H1 (cell line): ENCODE measurements around the gene DNTTIP2.

Experiments
- BACH1 ChIP-seq: IDR thresholded peaks from 2 replicates; pipeline ENCODE4 v1.6.1; 2012; ENCODE audit warnings: low read length, improper control_type of control experiment
- CBX5 ChIP-seq: fragments of 300-800, 300-1000 bp; sonication (generic); IDR thresholded peaks from 2 replicates; pipeline ENCODE4 v1.7.1; 2016; ENCODE audit warnings: antibody characterized with exemption, low read length, low read depth
- CHD2 ChIP-seq: IDR thresholded peaks from 2 replicates; pipeline ENCODE4 v1.6.1; 2012; ENCODE audit warnings: low read length, improper control_type of control experiment
- EZH2 ChIP-seq: fragments of 200-600 bp; sonication (generic); IDR thresholded peaks from 2 replicates; pipeline ENCODE4 v1.7.1; 2012; ENCODE audit warnings: low read depth, mild to moderate bottlenecking, moderate library complexity, low read length, inconsistent platforms; ENCODE audit not compliant: severe bottlenecking
- KDM5A ChIP-seq: fragments of 200-600 bp; IDR thresholded peaks from 2 replicates; pipeline ENCODE4 v1.7.1; 2012; ENCODE audit warnings: mild to moderate bottlenecking, low read length, inconsistent platforms, mixed read lengths
- PHF8 ChIP-seq: fragments of 200-600 bp; sonication (generic); conservative IDR thresholded peaks from 2 replicates; pipeline ENCODE4 v1.7.1; 2012; ENCODE audit warnings: low read depth, mild to moderate bottlenecking, inconsistent platforms, low read length, moderate library complexity
- POLR2A ChIP-seq, 2 experiments: IDR thresholded peaks; 1 replicate in 1 of 2; 2 replicates in 1 of 2; pipeline ENCODE4 v1.6.1; 2011; ENCODE audit warnings: low read depth in 2 of 2, low read length in 2 of 2, mild to moderate bottlenecking in 2 of 2; ENCODE audit errors: control extremely low read depth in 1 of 2
- RAD21 ChIP-seq, 2 experiments: IDR thresholded peaks in 1 of 2; conservative IDR thresholded peaks in 1 of 2; 2 replicates each; pipeline ENCODE4 v1.6.1; 2011; ENCODE audit warnings: low read depth in 2 of 2, low read length in 2 of 2, improper control_type of control experiment in 1 of 2, inconsistent platforms in 1 of 2, mild to moderate bottlenecking in 1 of 2, moderate library complexity in 1 of 2
- SP1 ChIP-seq: IDR thresholded peaks from 2 replicates; pipeline ENCODE4 v1.6.1; 2011; ENCODE audit warnings: low read depth, low read length
- TAF1 ChIP-seq: IDR thresholded peaks from 2 replicates; pipeline ENCODE4 v1.6.1; 2011; ENCODE audit warnings: mild to moderate bottlenecking, low read depth, low read length
- TEAD4 ChIP-seq: IDR thresholded peaks from 2 replicates; pipeline ENCODE4 v1.6.1; 2012; ENCODE audit warnings: low read depth, low read length, inconsistent platforms, mixed read lengths
- ZNF274 ChIP-seq: IDR thresholded peaks from 2 replicates; pipeline ENCODE4 v1.7.0; 2012; ENCODE audit warnings: low read length, borderline replicate concordance; ENCODE audit errors: extremely low read depth
- TF ChIP-seq, protein P1 (sequence below), 3 experiments: IDR thresholded peaks; 1 replicate in 2 of 3; 2 replicates in 1 of 3; pipeline versions ENCODE4 v1.5.1 to v1.6.1; 2011; ENCODE audit warnings: low read length in 3 of 3, mild to moderate bottlenecking in 3 of 3, inconsistent platforms in 2 of 3, low read depth in 1 of 3, moderate library complexity in 1 of 3; ENCODE audit not compliant: insufficient read depth in 1 of 3; ENCODE audit errors: control extremely low read depth in 1 of 3
- TF ChIP-seq, protein P2 (sequence below): IDR thresholded peaks from 2 replicates; pipeline ENCODE4 v1.6.1; 2012; ENCODE audit warnings: inconsistent platforms

DNA sequence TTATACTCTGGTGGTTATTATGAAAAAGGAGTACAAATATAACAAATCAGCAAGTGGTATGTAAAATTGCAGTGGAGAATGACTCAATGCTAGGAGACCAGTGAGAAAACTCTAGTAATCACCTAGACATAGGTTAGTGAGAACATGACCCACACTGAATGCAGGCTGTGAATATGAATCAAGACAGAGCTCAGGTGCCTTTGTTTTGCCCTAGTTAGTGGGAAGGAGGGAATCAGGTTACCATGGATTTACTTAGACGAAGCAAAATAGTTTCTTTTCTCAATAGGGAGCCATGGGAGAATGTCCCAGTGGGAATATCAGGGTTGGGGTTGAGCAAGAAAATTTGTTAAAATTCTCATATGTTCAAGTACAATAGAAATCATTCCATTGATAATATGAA, 40.8 kb upstream of the DNTTIP2 start:
- TF ChIP-seq, protein P1, sequence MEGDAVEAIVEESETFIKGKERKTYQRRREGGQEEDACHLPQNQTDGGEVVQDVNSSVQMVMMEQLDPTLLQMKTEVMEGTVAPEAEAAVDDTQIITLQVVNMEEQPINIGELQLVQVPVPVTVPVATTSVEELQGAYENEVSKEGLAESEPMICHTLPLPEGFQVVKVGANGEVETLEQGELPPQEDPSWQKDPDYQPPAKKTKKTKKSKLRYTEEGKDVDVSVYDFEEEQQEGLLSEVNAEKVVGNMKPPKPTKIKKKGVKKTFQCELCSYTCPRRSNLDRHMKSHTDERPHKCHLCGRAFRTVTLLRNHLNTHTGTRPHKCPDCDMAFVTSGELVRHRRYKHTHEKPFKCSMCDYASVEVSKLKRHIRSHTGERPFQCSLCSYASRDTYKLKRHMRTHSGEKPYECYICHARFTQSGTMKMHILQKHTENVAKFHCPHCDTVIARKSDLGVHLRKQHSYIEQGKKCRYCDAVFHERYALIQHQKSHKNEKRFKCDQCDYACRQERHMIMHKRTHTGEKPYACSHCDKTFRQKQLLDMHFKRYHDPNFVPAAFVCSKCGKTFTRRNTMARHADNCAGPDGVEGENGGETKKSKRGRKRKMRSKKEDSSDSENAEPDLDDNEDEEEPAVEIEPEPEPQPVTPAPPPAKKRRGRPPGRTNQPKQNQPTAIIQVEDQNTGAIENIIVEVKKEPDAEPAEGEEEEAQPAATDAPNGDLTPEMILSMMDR (IDR thresholded peaks at IDR 0.05; ENCODE audit: control extremely low read depth in 1 of 3, insufficient read depth in 1 of 3, low read depth in 1 of 3, low read length in 3 of 3) = no peak
- no peak for TF ChIP-seq SP1
- TF ChIP-seq RAD21 (IDR thresholded peaks at IDR 0.05 in 1 of 2, conservative IDR thresholded peaks at IDR 0.05 in 1 of 2; ENCODE audit: low read depth in 2 of 2, low read length in 2 of 2) = no peak
- TF ChIP-seq BACH1 = no peak
- TF ChIP-seq EZH2 = no peak
- no peak for TF ChIP-seq PHF8
- TF ChIP-seq TEAD4 = no peak
- no peak for TF ChIP-seq CHD2
- no peak for TF ChIP-seq POLR2A (IDR thresholded peaks at IDR 0.05; ENCODE audit: control extremely low read depth in 1 of 2, low read depth in 2 of 2, low read length in 2 of 2)
- TF ChIP-seq TAF1 = no peak
- no peak for TF ChIP-seq ZNF274
- TF ChIP-seq, protein P2, sequence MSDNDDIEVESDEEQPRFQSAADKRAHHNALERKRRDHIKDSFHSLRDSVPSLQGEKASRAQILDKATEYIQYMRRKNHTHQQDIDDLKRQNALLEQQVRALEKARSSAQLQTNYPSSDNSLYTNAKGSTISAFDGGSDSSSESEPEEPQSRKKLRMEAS = no peak
- TF ChIP-seq CBX5 = no peak
- TF ChIP-seq KDM5A = no peak
